GM19025 (cell line): Measurements from ENCODE around the gene AURKA.

Experiments
- ATAC-seq: cut with Tn5 transposase; IDR thresholded peaks from one replicate; pipeline ENCODE4 v1.9.1; 2021; ENCODE audit warnings: mild to moderate bottlenecking, low read depth, moderate library complexity; ENCODE audit not compliant: unreplicated experiment

AURKA gene

GRCh38 chr20:56392132-56392880 lies at the start of gene AURKA, which contains the start of gene CSTF1:
AURKA (minus strand) TSS chr20:56392215; CDS start chr20:56388197, 4,018 bp downstream.
CSTF1 (plus strand) TSS chr20:56392645; CDS start chr20:56395553, 2,908 bp downstream.
- ATAC-seq: peak; percentile 93

DNA sequence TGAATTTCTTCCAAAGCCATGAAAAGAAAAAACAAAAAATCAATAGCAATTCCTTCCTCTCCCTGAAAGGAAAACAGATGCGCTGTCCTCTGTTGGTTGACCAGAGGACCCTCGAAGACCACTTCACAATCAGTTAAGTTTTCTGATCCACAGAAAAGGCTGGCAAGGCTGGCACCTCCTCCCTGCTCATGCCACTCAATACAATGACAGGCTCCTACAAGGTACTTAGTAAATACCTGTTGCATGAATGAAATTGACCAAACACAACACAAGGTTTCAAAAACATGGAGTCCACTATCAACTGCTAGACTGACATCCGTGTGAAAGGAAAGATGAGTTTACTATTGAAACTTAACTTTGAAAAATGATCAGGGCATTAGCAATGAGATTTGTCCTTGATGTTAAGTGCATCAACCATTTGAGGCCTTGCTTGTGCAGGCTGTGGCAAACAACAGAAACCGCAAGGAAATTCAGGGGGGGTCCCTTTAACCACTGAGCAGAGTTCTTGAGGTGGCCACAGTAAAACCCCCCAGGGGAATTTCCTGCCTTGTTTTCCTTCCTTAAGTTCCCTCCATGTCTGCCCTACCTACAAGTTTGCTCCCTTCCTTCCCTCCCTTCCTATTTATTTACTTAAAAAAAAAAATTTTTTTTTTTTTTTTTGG lies 48.5 kb upstream of the AURKA start:
- peak; percentile 59 for ATAC-seq

- no peak for ATAC-seq
Measured at GRCh38 chr20:56439771-56440291, 47.8 kb upstream of the AURKA start.

DNA sequence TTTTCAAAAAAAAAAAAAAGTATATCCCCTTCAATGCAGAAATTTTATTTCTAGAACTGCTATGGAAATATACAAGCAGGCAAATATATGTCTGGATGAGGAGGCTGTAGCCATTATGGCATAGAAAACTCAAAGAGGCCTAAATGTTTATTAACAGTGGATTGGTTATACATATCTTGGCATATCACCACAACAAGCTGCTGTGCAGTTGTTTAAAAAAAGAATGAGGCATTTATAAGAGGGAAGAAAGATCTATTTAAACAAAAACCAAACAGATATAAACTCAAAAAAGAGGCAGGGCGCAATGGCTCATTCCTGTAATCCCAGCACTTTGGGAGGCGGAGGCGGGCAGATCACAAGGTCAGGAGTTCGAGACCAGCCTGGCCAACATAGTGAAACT lies 46.3 kb upstream of the AURKA start:
- ATAC-seq: no peak

DNA sequence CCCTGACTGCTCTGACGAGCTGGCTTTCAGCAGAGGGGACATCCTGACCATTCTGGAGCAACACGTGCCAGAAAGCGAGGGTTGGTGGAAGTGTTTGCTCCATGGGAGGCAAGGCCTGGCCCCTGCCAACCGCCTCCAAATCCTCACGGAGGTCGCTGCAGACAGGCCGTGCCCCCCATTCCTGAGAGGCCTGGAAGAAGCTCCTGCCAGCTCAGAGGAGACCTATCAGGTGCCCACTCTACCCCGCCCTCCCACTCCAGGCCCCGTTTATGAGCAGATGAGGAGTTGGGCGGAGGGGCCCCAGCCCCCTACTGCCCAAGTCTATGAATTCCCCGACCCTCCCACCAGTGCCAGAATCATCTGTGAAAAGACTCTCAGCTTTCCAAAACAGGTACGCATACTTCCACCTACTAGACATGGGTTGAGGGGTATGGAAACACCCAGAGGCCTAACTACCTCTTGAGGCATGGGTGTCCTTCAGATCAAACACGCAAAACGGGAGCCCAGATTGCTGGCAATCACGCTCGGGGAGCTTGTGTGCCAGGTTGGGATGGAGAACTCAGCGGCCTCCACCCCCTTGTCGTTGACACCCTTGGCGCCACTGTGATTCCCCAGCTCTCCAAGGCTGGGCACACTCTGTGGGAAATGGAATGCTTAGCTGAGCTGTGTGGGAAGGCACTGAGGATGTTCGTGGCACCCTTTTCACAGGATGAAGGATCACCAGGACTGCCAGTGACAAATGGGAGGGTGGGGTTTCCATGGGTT lies 45.4 kb upstream of the AURKA start:
- no peak for ATAC-seq

DNA sequence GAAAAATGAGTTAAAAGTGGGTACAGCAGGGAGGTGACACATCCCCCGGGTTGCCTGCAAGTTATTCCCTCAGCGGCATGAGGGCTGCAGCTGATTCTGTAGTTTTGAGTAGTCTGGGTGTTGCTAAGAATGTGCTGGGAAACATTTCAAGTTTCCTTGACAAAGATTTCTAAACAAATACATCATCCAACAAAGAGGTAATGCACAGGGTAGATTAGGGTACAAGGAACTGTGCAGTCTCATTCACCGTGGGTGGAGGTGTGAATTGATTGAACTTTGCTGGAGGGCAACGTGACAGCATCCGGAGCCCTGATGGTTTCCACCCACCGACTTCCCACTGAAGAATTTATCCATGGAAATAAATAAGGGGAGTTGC lies 41.9 kb upstream of the AURKA start:
- no peak for ATAC-seq

DNA sequence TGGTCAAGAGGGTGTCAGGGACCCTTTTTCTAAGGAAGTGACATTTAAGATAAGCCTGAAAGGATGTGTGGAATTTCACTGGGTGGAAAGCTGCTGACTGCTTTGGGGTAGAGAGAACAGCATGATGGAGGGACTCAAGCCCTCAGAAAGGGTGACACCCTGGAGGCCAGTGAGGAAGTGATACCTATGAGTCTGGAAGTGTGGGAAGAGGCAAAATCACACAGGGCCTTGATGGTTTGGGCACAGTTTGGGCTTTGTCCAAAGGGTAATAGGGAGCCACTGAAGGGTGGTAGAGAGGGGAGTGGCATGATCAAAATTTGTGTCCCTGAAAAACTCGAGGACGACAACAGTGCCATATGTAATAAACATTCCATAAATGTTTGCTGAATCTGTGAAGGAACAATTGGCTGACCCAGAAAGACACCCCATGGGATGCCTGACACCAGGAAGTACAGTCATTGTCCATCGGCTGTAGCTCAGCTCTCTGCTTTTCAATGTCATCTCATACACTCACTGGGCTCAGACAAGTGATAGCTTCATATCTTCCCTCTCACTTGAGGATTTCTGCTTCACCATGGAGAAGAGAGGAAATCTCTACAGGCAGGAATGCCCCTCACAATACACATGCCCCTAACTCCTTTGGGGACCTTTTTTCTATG lies 41.3 kb upstream of the AURKA start:
- ATAC-seq: no peak

DNA sequence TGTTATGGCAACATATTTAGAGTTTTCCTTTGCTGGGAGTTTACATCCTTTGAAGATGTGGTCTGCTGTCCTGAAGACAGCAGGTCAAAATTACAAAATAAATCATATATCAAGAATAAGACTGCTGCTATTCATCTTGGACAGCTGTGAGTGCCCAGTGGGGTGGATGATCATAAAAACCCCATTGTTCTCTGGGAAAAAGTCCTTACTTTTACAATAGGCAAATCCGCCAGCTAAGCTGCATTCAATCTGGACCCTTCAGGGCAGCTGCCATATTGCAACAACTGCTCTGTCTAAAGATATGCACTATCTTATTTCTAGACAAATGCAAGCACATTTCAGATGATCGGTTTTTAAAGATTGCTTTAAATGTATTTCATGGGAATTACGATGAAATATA lies 39.5 kb upstream of the AURKA start:
- ATAC-seq: no peak

DNA sequence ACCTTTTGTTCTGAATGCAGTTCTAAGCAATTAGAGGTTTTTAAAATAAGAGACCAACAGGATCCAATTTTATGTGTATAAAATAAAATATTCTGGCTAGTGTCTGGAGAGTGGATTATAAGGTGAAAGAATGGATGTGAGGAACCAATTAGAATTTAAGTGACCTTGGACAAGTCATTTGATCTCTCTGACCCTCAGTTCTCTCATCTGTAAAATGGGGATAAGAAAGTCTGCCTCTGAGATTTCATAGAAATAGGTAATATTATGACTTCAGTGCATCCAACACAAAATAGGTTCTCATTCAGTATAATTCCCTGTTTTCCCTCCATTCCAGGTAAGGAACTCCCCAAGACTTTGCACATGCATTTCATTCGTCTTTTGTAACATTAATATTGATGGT lies 38.9 kb upstream of the AURKA start:
- no peak for ATAC-seq

DNA sequence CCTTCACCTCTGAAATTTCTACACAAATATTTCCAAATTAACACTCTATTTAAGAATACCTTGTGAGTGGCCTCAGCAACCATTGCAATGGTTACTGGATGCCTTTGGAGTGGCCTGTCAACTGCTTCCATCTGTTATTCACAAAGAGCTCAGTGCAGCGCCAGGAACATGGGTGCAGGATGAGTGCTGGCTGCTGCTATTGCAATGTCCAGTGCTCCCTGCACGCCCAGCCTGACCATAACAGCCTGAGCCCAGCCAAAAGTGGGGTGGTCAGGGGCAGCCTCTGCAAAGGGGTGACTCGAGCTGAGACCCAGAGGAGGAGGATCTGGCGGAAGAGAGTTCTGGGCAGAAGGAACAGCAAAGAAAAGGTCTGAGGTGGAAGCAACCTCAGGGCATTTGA lies 38.4 kb upstream of the AURKA start:
- ATAC-seq: no peak

GRCh38 chr20:56429941-56430340 lies 37.9 kb upstream of the AURKA start:
- ATAC-seq: no peak

DNA sequence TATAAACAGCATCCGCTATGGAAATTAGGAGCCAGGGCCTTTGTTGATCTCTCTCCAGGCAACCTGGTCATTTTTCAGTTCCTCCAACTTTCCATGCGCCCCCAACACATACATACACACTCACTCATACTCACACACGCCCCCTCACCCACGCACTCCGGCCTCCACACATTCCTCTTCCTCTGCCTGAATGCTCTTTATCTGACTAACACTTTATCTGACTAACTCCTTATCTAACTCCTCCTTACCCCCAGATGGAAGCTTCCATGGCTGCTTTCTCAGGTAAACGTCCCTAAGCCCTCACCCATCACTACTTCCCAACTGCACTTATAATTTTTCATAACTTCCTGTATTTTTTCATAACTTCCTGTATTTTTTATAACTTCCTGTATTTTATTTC lies 37.5 kb upstream of the AURKA start:
- ATAC-seq: no peak

GRCh38 chr20:56428881-56429280 lies 36.9 kb upstream of the AURKA start:
- no peak for ATAC-seq

- no peak for ATAC-seq
Measured at GRCh38 chr20:56428410-56428809, 36.4 kb upstream of the AURKA start.

DNA sequence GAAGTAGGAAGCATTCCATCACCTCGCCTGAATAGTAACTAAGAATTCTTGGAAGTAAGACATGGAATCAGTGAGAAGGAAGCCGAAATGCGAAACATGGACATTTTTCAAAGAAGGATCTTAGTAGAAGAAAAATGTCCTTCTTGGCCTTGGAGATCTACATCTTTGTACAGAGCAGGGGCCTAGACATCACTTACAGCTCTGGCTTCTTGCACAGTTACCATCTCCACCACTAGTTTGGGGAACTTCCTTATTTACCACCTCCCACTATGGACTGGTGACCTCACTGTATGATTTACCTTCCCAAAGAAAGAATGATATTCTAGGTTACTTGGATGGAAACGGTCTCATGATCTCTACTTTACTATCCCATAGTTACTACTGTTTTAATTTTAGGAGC lies 35.8 kb upstream of the AURKA start:
- ATAC-seq: no peak

- no peak for ATAC-seq
Measured at GRCh38 chr20:56426926-56427325, 34.9 kb upstream of the AURKA start.

DNA sequence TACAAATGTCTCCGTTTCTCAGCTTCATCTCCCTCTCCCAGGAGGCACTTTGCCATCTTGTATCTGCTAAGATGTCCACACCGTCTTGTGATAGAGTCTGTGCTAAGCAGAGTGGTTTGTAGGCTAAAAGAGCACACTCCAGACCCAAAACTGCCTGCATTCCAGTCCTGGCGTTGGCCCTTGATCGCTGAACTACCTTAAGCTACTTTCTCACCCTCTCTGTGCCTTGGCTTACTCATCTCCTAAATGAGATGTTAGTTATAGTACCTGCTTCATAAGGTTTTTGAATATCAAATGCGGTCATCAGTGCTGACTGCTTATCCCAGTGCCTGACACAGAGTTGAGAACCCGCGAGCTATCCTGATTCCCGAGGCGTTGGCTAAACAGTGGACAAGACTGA lies 34.0 kb upstream of the AURKA start:
- no peak for ATAC-seq

DNA sequence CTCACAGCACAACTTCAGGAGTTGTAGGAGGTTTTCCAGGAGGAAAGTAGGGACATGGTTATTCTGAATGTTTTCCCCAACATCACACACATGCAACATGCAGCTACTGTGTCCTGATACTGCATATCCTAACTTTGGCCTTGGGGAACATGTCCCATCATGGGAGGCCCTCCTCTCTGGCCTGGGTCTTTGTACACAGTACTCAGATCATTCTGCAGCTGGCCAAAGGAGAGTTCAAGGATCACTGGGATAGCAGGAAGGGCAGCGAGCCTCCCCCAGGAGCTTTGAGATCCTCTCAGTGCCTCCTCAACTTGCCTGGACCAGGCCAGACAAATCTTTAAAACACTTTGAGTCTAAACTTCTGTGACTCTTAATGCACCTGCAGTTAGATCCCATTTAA lies 32.9 kb upstream of the AURKA start:
- no peak for ATAC-seq

- no peak for ATAC-seq
Measured at GRCh38 chr20:56423886-56424285, 31.9 kb upstream of the AURKA start.

DNA sequence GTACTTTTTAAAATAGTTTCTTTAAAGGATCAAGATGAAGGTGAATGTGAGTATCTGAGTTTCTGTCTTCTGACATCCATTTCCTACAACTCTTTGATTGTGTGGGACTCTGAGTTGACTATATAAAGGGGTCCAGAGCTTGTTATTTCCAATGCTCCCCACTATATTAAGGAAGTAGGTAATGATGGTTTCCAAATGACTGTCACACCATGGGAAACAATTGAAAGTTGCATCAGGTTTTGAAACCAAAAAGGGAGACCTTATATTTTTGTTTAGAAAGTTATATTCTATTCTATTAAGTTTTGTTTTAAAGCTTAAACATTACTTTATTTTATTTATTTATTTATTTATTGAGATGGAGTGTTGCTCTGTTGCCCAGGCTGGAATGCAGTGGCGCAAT lies 31.2 kb upstream of the AURKA start:
- ATAC-seq: no peak

DNA sequence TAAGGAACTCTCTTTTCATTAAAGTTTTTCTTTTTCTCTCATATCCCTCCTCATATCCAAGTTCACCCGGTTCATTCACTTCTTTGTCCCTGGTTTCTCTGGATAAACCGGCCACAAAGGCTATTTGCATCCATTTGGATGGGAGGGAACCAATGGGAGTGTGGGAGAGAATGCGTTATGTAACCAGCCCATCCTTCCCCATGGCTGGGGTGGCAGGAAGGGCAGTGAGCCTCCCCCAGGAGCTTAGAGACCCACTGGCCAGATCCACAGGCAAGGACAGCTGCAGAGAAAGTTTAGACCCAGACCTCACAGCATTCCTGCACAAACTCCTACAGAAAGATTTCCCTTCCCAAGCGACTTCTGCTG lies 30.8 kb upstream of the AURKA start:
- ATAC-seq: no peak
